GM19240 (cell line): ENCODE measurements around the gene CCNY.

ENCODE experiments used
- DNase-seq: peaks from one replicate; pipeline ENCODE4 v3.0.0; 2011; ENCODE audit warnings: low spot score; ENCODE audit not compliant: insufficient read length

CCNY gene

DNA sequence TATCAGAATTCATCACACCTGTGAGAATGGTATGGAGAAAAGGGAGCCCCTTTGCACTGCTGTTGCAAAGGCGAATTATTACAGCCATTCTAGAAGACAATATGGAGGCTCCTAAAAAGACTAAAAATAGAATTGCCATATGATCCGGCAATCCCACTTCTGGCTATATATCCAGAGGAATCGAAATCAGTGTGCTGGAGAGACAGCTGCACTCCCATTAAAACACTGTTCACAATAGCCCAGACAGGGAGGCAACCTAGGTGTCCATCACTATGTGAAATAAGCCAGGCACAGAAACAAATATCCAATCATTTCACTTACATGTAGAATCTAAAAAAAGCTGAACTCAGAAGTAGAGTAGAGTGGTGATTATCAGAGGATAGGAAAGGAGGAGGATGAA lies 242.8 kb downstream of the CCNY start:
- DNase-seq = no peak

DNA sequence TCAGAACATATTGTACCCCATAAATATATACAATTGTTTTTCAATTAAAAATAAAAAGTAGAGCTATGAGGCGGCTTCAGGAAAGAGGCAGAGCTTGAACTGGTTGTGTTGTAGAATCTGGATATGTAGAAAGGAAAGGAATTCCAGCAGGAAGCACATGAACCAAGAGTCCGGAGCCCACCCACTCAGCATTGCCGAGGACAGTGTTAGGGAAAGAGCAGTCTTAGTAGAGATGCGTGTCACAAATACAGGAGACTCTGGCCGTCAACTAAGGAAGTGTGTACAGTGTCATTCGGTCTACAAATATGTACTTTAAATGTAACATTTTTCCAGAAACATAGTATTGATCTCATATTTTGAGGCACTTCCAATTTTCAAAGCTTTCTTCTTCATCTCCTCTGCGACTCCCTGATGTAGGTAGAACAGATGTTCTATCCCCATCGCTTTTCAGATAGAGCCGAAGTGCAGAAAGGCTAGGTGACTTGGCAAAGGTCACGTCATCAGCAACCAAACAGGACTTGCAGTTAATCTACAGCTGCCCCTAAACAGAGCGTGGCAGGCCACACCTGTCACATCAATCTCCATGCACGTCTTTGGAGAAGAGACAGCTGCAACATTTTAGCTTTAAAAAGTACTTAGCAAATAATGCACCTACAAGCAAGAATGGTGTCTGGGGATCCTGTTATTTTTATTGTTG lies 243.6 kb downstream of the CCNY start:
- DNase-seq = no peak

GRCh38 chr10:35580423-35580770 lies 244.1 kb downstream of the CCNY start:
- DNase-seq = no peak

DNA sequence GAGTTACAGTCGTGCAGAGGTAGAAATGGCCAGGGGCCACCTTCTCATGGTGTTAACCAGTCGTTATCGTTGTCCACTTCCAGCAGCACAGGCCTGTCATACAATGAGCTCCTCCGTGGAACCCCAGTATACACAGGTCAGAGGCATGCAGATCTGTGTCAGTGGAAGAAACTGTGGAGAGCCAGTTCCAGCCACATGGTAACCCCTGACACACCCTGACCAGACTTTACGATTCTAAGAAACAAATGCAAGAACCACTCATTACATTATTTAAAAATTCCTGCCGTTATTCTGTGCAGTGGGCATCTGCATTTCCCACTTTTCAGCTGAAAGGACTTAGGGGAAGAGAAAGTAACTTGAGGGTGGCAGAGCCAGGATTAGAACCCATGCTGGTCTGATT lies 245.3 kb downstream of the CCNY start:
- DNase-seq = no peak

DNA sequence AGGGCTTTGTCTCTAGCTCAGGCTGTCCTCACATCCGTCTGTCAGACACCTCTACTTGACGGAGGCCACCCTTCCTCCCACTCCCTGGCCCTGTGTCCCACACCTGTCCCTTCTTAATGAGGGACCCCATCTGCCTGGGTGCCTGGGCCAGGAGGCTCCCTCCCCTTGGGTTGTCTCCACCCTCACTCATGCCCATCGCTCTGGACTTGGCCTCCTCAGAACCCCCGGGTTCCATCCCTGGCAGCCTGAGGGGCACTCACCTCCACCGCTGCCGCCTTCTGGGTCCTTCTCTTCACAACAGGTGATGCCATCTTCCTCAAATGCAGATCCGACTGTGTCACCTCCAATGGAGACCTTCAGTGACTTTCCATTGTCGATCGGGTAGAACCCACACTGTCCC lies 248.6 kb downstream of the CCNY start:
- no peak for DNase-seq

DNA sequence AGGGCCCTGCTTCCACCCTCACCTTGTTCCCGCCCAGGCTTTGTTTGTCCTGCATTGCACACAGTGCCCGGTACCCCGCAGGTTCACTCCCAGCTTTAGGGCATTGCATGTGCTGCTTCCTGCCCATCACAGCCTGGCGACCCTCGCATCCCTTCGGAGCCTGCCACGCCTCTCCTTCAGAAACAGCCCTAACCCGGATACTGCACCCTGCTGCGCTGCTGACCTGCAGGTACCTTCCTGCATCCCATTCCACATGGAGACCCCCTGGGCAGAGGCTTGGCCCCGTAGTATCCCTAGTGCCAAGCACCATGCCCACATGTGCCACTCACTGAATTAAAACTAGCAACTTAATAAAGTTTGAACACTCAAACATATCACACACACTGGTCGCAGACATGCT lies 249.0 kb downstream of the CCNY start:
- DNase-seq = no peak

- no peak for DNase-seq
These were observed 249.7 kb downstream of the CCNY start for GRCh38 chr10:35585903-35586535.

DNA sequence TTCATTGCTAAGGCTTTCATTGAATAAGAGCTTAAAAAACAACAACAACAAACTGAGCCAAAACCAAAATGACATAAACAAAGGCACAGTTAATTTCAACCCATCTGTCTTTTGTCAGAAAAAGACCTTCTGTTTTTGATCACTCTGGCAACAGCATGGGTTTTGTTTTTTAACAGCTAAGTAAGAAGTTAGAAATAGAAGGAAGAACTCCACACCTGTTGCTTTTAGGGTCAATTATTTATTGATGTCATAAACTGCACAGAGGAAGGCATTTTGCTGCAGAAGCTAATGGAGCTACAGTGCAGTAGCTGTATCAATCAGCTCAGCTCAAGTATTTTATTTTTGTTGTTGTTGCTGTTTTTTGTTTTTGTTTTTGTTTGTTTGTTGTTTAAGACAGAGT lies 252.5 kb downstream of the CCNY start:
- DNase-seq = no peak

DNA sequence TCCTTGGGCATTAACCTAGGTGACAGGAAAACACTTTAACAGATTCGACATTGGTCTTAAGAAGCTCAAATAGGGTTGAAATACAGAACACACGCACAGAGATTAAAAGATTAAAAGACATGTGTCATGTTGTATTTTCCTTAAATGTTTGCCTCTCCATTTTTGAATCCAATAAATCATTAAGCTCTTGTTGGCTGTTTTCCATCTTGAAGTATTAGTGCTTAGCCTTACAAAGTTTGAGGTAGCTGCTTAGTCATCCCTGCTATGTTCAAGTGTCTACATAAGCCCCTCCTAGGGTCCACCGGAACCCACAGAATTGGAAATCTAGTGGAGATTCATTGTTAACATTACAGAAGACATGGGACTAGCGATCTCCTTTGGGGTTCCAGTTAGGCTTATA lies 256.1 kb downstream of the CCNY start:
- DNase-seq = no peak

- no peak for DNase-seq
These were observed 258.1 kb downstream of the CCNY start for GRCh38 chr10:35594115-35595079.

GRCh38 chr10:35595106-35595505 lies 258.8 kb downstream of the CCNY start:
- DNase-seq = no peak

DNA sequence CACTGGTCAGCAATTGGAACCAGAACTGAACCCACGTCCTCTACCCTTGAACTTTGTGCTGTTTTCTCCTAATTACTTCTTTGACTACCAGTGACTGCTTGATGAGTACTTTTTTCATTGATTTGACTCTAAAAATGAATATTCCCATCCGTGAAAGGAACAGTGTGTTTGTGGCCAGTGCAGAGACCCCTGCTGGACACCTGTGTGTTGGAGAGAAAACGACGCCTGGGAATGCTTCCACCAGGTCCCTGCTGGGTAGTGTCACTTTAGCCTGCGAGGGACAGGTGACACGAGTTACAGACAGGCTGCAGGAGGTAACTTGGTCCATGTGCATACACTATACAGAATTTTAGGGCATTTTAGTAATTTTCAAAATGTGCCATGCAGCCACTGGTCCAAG lies 262.1 kb downstream of the CCNY start:
- DNase-seq = no peak

DNA sequence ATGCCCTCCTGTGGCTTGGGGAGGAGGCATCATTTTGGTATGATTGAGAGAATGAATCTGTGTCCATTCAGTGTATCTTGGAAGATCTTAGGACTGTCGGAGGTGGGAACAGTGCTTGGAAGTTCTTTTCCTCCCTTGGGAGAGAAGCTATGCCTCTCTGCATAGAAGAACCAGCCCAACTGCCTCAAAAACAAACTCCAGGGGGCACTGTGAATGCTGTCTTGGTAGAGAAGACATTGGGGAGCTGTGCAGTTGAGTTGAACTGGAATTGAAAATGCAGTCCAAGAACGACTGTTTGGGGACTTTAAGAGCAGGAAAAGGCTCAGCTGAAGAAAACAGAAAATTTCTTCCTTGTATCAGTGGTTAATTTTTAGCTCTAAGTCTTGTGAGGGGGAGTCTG lies 263.9 kb downstream of the CCNY start:
- DNase-seq = no peak

GRCh38 chr10:35605191-35605590 lies 268.9 kb downstream of the CCNY start, which contains the start of gene GJD4:
TSS of gene GJD4 (plus strand) at chr10:35605341. CDS start at chr10:35605568, 227 bp downstream.
- DNase-seq = no peak

GRCh38 chr10:35606430-35606829 lies 270.1 kb downstream of the CCNY start:
- no peak for DNase-seq

DNA sequence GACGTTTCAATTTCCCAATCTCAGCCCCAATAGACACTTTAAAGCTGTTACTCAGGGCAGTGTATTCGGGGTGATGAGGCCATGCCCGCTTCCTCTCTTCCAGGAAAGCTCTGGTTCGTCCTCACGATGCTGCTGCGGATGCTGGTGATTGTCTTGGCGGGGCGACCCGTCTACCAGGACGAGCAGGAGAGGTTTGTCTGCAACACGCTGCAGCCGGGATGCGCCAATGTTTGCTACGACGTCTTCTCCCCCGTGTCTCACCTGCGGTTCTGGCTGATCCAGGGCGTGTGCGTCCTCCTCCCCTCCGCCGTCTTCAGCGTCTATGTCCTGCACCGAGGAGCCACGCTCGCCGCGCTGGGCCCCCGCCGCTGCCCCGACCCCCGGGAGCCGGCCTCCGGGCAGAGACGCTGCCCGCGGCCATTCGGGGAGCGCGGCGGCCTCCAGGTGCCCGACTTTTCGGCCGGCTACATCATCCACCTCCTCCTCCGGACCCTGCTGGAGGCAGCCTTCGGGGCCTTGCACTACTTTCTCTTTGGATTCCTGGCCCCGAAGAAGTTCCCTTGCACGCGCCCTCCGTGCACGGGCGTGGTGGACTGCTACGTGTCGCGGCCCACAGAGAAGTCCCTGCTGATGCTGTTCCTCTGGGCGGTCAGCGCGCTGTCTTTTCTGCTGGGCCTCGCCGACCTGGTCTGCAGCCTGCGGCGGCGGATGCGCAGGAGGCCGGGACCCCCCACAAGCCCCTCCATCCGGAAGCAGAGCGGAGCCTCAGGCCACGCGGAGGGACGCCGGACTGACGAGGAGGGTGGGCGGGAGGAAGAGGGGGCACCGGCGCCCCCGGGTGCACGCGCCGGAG lies 271.4 kb downstream of the CCNY start:
- no peak for DNase-seq

- no peak for DNase-seq
These were observed 272.0 kb downstream of the CCNY start for GRCh38 chr10:35608328-35608672.

DNA sequence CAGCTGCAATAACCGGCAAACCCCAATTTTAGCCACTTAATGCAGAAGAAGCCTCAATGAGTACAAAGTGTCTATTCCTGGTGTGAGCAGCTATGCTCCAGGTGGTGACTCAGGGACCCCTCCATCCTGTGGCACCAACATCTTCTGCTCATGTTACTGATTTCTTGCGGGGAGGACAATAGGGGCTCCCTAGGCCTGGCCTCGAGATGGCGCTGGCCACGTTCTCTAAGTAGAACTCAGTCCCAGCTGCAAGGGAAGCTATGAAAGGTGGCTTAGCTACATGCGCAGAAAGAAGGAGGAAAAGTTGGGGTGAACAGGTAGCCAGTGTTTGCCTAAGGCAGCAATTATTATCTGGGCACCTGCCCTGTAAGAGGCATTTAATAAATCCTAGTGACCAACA lies 275.4 kb downstream of the CCNY start:
- no peak for DNase-seq

- no peak for DNase-seq
These were observed 276.2 kb downstream of the CCNY start for GRCh38 chr10:35612385-35613106.

DNA sequence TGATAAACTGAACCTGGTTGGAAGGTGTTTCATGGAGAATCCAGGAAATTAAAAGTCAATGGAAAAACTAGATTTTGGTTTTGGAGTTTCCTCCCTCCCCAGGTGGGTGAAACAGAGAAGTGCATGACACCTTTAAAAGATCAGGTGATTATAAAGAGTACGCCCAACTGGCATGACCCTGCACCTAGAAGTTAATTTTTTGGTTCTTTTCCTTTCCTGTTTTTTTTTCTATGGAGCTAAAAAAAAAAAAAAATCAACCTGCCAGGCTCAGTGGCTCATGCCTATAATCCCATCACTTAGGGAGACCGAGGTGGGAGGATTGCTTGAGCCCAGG lies 276.8 kb downstream of the CCNY start:
- no peak for DNase-seq
